Measurements from ENCODE around the gene BCDIN3D. TPM values are rescaled to one million over a fixed set of nuclear protein-coding genes. Genes with fewer than 3 reads are reported as not detected.

The BCDIN3D gene
- total and polyA plus RNA-seq, 9 of the 15 experiments (the other 6 are each of a cell fraction or from before 2014, with no cell fraction given), result 3.7 to 6.9 (median 5.6) TPM

- TF ChIP-seq E2F8 (IDR thresholded peaks at IDR 0.05; ENCODE audit: low read depth, partially characterized antibody) (no peak), HLTF (IDR thresholded peaks at IDR 0.05) (no peak), ZNF408 (CRISPR knock-in tag; IDR thresholded peaks at IDR 0.05; ENCODE audit: low read depth) (no peak), ETV5 (CRISPR knock-in tag; IDR thresholded peaks at IDR 0.05; ENCODE audit: low read depth) (peak; percentile 81), ZNF75A (CRISPR knock-in tag; IDR thresholded peaks at IDR 0.05) (no peak), MTA1 (IDR thresholded peaks at IDR 0.05; ENCODE audit: borderline replicate concordance) (no peak), ZFP30 (CRISPR knock-in tag; IDR thresholded peaks at IDR 0.05; ENCODE audit: borderline replicate concordance) (no peak), KAT7 (CRISPR knock-in tag; IDR thresholded peaks at IDR 0.05; ENCODE audit: borderline replicate concordance) (0 out of 2 replicates have a peak, but pooled peaks have one; percentile 68), SAFB (IDR thresholded peaks at IDR 0.05; ENCODE audit: borderline replicate concordance, low read depth, low read length) (0 out of 2 replicates have a peak, but pooled peaks have one; percentile 15)
- TF ChIP-seq, protein P1, sequence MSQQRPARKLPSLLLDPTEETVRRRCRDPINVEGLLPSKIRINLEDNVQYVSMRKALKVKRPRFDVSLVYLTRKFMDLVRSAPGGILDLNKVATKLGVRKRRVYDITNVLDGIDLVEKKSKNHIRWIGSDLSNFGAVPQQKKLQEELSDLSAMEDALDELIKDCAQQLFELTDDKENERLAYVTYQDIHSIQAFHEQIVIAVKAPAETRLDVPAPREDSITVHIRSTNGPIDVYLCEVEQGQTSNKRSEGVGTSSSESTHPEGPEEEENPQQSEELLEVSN (IDR thresholded peaks at IDR 0.05; ENCODE audit: borderline replicate concordance in 1 of 2, extremely low read depth in 1 of 2, insufficient read depth in 1 of 2, insufficient read length in 1 of 2, low read depth in 1 of 2, low read length in 1 of 2, poor library complexity in 1 of 2, severe bottlenecking in 1 of 2), result peak; percentile 76 to 90
- TF ChIP-seq, protein P2, sequence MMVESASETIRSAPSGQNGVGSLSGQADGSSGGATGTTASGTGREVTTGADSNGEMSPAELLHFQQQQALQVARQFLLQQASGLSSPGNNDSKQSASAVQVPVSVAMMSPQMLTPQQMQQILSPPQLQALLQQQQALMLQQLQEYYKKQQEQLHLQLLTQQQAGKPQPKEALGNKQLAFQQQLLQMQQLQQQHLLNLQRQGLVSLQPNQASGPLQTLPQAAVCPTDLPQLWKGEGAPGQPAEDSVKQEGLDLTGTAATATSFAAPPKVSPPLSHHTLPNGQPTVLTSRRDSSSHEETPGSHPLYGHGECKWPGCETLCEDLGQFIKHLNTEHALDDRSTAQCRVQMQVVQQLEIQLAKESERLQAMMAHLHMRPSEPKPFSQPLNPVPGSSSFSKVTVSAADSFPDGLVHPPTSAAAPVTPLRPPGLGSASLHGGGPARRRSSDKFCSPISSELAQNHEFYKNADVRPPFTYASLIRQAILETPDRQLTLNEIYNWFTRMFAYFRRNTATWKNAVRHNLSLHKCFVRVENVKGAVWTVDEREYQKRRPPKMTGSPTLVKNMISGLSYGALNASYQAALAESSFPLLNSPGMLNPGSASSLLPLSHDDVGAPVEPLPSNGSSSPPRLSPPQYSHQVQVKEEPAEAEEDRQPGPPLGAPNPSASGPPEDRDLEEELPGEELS (CRISPR knock-in tag; IDR thresholded peaks at IDR 0.05; ENCODE audit: borderline replicate concordance), result peak; percentile 39; the same call in 1 of the 2 replicates
Measured at GRCh38 chr12:49842519-49843352, at the start of gene BCDIN3D (continued).
